Measurements from ENCODE around the gene TICAM2.

The TICAM2 gene

GRCh38 chr5:115607935-115608334 lies 5.7 kb upstream of the TICAM2 start:
- no peak for DNase-seq (ENCODE audit: low spot score)

- DNase-seq (ENCODE audit: low spot score), result no peak
These were observed 3.2 kb upstream of the TICAM2 start for GRCh38 chr5:115605436-115605835.

GRCh38 chr5:115602591-115603125 lies 379 bp upstream of the TICAM2 start:
- DNase-seq (ENCODE audit: low spot score), result no peak

- no peak for DNase-seq (ENCODE audit: low spot score)
These were observed 1.5 kb downstream of the TICAM2 start for GRCh38 chr5:115600766-115601165.

- DNase-seq (ENCODE audit: low spot score), result no peak
These were observed 2.4 kb downstream of the TICAM2 start for GRCh38 chr5:115599924-115600323.

- DNase-seq (ENCODE audit: low spot score), result no peak
These were observed 2.8 kb downstream of the TICAM2 start for GRCh38 chr5:115599502-115599901.

- DNase-seq (ENCODE audit: low spot score), result no peak
These were observed 7.9 kb downstream of the TICAM2 start for GRCh38 chr5:115594128-115595047.

GRCh38 chr5:115589043-115589442 lies 13.2 kb downstream of the TICAM2 start:
- DNase-seq (ENCODE audit: low spot score), result no peak

GRCh38 chr5:115588640-115589039 lies 13.6 kb downstream of the TICAM2 start:
- DNase-seq (ENCODE audit: low spot score), result no peak

- no peak for DNase-seq (ENCODE audit: low spot score)
These were observed 15.6 kb downstream of the TICAM2 start for GRCh38 chr5:115586525-115587146.

- no peak for DNase-seq (ENCODE audit: low spot score)
These were observed 17.0 kb downstream of the TICAM2 start for GRCh38 chr5:115585265-115585664.

GRCh38 chr5:115584501-115584900 lies 17.8 kb downstream of the TICAM2 start:
- DNase-seq (ENCODE audit: low spot score), result no peak

- DNase-seq (ENCODE audit: low spot score), result no peak
These were observed 18.8 kb downstream of the TICAM2 start for GRCh38 chr5:115583474-115583873.

GRCh38 chr5:115580941-115581340 lies 21.3 kb downstream of the TICAM2 start:
- no peak for DNase-seq (ENCODE audit: low spot score)

GRCh38 chr5:115579747-115580173 lies 22.5 kb downstream of the TICAM2 start:
- no peak for DNase-seq (ENCODE audit: low spot score)

GRCh38 chr5:115579216-115579615 lies 23.1 kb downstream of the TICAM2 start:
- DNase-seq (ENCODE audit: low spot score), result no peak

GRCh38 chr5:115578657-115579056 lies 23.6 kb downstream of the TICAM2 start:
- DNase-seq (ENCODE audit: low spot score), result no peak

GRCh38 chr5:115577741-115578140 lies 24.5 kb downstream of the TICAM2 start:
- DNase-seq (ENCODE audit: low spot score), result no peak

- DNase-seq (ENCODE audit: low spot score), result no peak
These were observed 24.9 kb downstream of the TICAM2 start for GRCh38 chr5:115577329-115577728.

GRCh38 chr5:115575167-115576070 lies 26.9 kb downstream of the TICAM2 start:
- DNase-seq (ENCODE audit: low spot score), result no peak

GRCh38 chr5:115573133-115573532 lies 29.1 kb downstream of the TICAM2 start:
- no peak for DNase-seq (ENCODE audit: low spot score)

- DNase-seq (ENCODE audit: low spot score), result no peak
These were observed 30.8 kb downstream of the TICAM2 start for GRCh38 chr5:115571441-115571878.
